Activated effector memory CD4-positive, alpha-beta T cell treated with Interleukin-2 at 50 U/mL for 16 hours (primary cell): ENCODE measurements around the gene MGAT3.
"Not testable (repeated sequence)": the region's sequence is repeated elsewhere in the genome, so short reads cannot be mapped to it uniquely, and the experiment has no call there.

ENCODE experiments used
- DNase-seq: peaks from one replicate; pipeline ENCODE4 v3.0.0-alpha.2; 2020

MGAT3 gene

GRCh38 chr22:39494471-39495120 lies 37.8 kb downstream of the MGAT3 start:
- no peak for DNase-seq

DNA sequence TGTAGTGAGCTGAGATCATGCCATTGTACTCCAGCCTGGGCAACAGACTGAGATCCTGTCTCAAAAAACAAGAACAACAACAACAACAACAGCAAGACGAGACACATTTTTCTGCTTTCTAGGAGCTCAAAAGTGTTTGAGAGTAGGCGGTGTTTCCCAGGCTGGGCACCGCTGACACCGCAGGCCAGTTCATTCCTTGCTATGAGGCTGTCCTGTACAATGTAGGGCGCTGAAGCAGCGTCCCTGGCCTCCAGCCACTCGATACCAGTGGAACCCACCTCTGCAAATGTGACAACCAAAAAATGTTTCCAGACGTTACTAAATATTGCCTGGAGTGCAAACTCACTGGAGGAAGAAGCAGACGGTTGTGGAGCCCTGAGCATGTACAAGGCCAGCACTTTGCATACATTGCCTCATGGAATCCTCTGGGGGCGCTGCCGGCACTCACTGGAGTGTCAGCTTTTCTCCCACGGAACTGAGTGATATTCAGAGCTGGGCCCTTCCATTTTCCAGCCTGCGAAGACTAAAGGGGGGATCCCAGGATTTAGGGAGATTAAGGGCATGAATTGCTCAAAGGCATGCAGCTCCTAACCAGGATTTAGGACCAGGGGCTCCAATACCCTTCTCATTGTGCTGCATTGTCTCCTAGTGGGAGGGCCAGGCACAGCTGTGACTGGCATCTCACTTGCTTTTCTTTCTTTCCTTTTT lies 39.5 kb downstream of the MGAT3 start:
- DNase-seq: peak; percentile 35

DNA sequence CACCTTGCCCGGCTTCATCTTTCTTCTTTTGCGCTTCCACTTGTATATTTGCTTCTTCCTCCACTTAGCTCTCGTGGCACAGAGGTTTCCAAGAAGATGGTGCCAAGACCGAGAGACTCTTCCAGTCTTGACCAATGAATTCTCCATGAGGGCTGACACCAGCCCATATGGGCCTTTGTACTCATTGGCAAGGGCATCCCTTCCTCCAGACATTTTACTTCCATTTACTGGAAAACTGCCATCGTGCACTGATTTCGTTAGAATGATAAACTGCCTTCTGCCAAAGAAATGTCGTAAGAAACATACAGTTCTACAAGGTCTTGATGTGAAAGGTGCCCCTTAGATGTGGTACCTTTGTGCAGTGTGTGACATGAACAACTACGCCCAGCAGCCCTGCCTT lies 40.6 kb downstream of the MGAT3 start:
- DNase-seq: no peak

- no peak for DNase-seq
These were observed 41.6 kb downstream of the MGAT3 start for GRCh38 chr22:39498368-39498767.

- no peak for DNase-seq
These were observed 42.0 kb downstream of the MGAT3 start for GRCh38 chr22:39498802-39499201.

DNA sequence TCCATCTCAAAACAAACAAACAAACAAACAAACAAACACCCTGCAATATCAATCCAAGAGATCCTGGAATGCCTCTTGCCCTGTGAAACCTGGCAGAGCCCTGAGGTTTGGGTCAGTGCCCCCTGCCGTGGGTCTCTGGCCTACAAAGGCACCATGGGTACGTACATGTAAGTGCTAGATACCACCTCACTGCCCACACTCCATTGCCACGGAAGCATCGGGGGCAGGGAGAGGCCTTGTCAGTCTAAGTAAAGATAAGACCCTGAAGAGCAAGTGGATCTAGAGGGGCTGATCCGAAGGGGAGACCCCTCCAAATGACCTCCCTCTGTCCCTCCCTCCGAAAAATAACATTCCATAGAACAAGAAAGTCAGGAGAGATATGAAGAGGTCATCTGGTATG lies 43.3 kb downstream of the MGAT3 start:
- DNase-seq: no peak

GRCh38 chr22:39501644-39502108 lies 44.9 kb downstream of the MGAT3 start:
- no peak for DNase-seq

- peak; percentile 81 for DNase-seq
These were observed 45.4 kb downstream of the MGAT3 start, which contains the start of gene MIEF1 for GRCh38 chr22:39502109-39502788. Gene MIEF1 (plus strand): TSS chr22:39502290. CDS start chr22:39511295, 9,005 bp downstream.

- DNase-seq: no peak
These were observed 46.1 kb downstream of the MGAT3 start for GRCh38 chr22:39502789-39503409.

GRCh38 chr22:39503630-39504029 lies 46.8 kb downstream of the MGAT3 start:
- no peak for DNase-seq

- no peak for DNase-seq
These were observed 47.3 kb downstream of the MGAT3 start for GRCh38 chr22:39504071-39504470.

DNA sequence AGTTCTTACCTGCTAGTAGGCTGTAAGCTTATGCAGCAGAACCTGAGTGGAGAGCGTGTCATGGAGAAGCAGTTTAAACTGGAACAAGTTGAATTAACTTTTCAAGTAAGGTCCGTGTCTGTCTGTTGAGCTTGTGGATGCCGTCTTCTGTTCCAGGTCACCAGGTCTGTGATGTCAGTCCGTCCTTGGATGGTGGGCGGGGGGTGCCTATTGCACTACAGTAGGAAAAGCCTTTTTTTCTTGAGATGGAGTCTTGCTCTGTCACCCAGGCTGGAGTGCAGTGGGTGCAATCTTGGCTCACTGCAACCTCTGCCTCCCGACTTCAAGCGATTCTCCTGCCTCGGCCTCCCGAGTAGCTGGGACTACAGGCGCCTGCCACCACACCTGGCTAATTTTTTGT lies 50.2 kb downstream of the MGAT3 start:
- not testable (repeated sequence) for DNase-seq

GRCh38 chr22:39508393-39508792 lies 51.6 kb downstream of the MGAT3 start:
- DNase-seq: no peak

- DNase-seq: no peak
These were observed 53.8 kb downstream of the MGAT3 start for GRCh38 chr22:39510529-39511149.

DNA sequence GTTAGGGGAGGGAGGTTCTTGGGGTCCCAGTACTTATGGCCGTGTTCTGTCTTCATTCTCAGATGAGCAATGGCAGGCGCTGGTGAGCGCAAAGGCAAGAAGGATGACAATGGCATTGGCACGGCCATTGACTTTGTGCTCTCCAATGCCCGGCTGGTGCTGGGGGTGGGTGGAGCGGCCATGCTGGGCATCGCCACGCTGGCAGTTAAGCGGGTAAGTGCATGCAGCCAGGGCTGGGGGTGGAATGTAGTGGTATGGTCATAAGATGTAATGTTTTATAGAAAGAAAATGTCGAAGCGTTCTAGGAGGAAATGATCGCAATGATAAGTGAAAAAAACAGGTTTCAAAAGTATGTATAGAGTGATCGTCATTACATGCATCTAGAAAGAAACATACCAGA lies 54.4 kb downstream of the MGAT3 start:
- no peak for DNase-seq

GRCh38 chr22:39512026-39512425 lies 55.2 kb downstream of the MGAT3 start:
- no peak for DNase-seq

- DNase-seq: no peak
These were observed 57.0 kb downstream of the MGAT3 start for GRCh38 chr22:39513791-39514190.

- DNase-seq: peak; percentile 31
These were observed 57.7 kb downstream of the MGAT3 start for GRCh38 chr22:39514373-39514973.

GRCh38 chr22:39515266-39516050 lies 58.6 kb downstream of the MGAT3 start:
- DNase-seq: no peak

DNA sequence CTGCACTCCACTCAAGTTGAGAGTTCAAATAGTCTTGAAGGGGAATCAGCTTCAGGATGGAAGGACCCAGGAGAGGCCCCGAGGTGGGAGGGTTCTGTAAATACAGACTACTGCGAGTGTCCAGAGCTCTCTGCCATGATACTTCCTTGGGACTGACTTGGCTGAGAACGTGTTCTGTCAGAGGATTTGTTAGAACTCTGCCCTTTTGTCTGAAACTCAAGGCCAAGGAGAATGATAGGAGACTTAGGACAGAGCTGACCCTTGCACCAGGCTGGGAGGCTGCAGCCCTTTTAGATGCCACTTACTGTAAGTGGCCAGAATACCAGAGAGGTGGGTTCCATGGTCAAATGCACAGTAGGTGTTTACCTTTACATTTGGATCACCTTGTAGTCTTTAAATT lies 60.7 kb downstream of the MGAT3 start:
- no peak for DNase-seq

- no peak for DNase-seq
These were observed 61.5 kb downstream of the MGAT3 start for GRCh38 chr22:39518144-39518786.
